Coronary artery (tissue), 2 donors: ENCODE data around the gene TSPAN13.

Experiments
- DNase-seq: peaks from one replicate; pipeline ENCODE4 v3.0.0-alpha.2; 2017; ENCODE audit warnings: low spot score
- H3K27ac ChIP-seq, 2 donors: fragments of 200-600 bp; sonication (generic); one replicate each; pipeline ENCODE4 v1.5.1; 2016 to 2019
- H3K4me3 ChIP-seq: fragments of 200-600 bp; sonication (generic); 2 replicates; pipeline ENCODE4 v1.5.1; 2016; ENCODE audit warnings: mild to moderate bottlenecking, moderate library complexity
- TF ChIP-seq, protein P1 (sequence below): fragments of 200-600 bp; sonication (generic); IDR thresholded peaks from one replicate; pipeline ENCODE4 v1.5.1; 2019; ENCODE audit warnings: antibody characterized with exemption

Gene TSPAN13

GRCh38 chr7:16729541-16729940, 24.0 kb upstream of the TSPAN13 start:
- H3K4me3 ChIP-seq: no peak overlapping the region
- TF ChIP-seq, protein P1, sequence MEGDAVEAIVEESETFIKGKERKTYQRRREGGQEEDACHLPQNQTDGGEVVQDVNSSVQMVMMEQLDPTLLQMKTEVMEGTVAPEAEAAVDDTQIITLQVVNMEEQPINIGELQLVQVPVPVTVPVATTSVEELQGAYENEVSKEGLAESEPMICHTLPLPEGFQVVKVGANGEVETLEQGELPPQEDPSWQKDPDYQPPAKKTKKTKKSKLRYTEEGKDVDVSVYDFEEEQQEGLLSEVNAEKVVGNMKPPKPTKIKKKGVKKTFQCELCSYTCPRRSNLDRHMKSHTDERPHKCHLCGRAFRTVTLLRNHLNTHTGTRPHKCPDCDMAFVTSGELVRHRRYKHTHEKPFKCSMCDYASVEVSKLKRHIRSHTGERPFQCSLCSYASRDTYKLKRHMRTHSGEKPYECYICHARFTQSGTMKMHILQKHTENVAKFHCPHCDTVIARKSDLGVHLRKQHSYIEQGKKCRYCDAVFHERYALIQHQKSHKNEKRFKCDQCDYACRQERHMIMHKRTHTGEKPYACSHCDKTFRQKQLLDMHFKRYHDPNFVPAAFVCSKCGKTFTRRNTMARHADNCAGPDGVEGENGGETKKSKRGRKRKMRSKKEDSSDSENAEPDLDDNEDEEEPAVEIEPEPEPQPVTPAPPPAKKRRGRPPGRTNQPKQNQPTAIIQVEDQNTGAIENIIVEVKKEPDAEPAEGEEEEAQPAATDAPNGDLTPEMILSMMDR: no peak
- no peak overlapping the region for H3K27ac ChIP-seq
- no peak for DNase-seq

DNA sequence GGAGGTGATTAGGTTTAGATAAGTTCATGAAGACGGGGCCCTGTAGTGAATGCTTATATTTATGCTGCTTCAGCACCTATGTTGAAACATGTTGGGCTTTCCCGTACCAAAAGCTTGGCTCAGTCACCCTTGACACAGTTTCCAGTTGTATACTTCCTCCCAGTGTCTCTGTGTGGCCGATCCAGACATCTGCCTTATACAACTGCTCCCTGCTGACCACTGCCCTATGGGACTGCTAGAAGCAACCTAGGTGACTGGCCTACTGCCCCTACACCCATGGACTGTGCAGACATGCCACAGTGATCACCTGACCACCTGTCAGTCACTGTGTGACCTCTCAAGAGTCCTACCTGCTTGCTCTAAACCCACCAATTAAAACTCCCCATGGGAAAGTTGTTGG, 22.6 kb upstream of the TSPAN13 start:
- TF ChIP-seq, protein P1: no peak
- no peak for DNase-seq
- Histone ChIP-seq H3K4me3 (no peak overlapping the region), H3K27ac (no peak overlapping the region)

GRCh38 chr7:16732828-16733227, 20.7 kb upstream of the TSPAN13 start:
- TF ChIP-seq, protein P1: no peak
- Histone ChIP-seq H3K4me3 (no peak overlapping the region), H3K27ac (no peak overlapping the region)
- DNase-seq: no peak

DNA sequence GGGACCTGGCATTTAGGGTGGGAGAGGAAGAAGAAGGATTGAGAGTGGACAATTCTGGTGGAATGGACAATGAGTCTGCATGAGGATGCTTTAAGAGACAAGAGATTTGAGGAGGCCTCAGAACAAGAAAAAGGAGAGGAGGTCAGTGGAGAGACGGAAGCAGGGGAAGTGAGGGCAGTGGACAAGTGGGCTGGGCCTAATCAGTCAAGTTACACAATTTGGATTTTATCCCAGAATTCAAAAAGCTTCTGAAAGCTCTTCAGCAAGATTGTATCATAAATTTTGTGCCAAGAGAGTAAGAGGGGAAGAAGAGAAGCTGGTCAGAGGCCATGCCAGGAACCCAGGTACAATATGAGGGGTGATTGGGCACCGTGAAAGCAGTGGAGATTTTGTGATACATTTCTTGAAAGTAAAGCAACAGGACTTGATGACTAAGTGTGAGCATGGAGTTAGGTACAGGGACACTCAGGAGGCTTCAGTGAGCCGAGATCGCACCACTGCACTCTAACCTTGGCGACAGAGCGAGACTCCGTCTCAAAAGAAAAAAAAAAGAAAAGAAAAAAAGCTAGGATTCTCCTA, 19.3 kb upstream of the TSPAN13 start:
- DNase-seq: no peak
- TF ChIP-seq, protein P1: no peak
- no peak overlapping the region for H3K4me3 ChIP-seq
- no peak overlapping the region for H3K27ac ChIP-seq

DNA sequence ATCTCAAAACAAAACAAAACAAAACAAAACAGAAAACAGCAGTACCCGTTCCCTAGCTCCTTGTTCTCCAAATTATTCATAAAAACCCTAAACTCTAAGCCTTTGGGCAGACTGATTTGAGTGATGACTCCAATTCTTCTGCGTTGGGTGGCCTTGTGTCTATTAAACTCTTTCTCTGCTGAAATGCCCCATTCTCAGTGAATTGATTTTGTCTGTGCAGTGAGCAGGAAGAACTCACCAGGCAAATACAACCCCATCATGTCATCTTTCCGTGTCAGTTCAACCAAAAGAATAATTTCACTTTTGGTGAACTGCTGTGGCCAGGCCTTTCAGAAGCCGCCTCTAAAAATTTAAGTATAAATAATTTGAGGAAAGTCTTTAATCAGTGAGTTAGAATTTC, 18.5 kb upstream of the TSPAN13 start:
- no peak for DNase-seq
- no peak overlapping the region for H3K4me3 ChIP-seq
- TF ChIP-seq, protein P1: no peak
- H3K27ac ChIP-seq: no peak overlapping the region

- Histone ChIP-seq H3K27ac (no peak overlapping the region), H3K4me3 (no peak overlapping the region)
- DNase-seq: no peak
- TF ChIP-seq, protein P1: no peak
These were observed 15.4 kb upstream of the TSPAN13 start for GRCh38 chr7:16738011-16738688.

GRCh38 chr7:16739863-16740622, 13.5 kb upstream of the TSPAN13 start:
- H3K27ac ChIP-seq: no peak overlapping the region
- DNase-seq: no peak
- H3K4me3 ChIP-seq: no peak overlapping the region
- TF ChIP-seq, protein P1: no peak
